ENCODE measurements around the gene LRIT2.

DNA sequence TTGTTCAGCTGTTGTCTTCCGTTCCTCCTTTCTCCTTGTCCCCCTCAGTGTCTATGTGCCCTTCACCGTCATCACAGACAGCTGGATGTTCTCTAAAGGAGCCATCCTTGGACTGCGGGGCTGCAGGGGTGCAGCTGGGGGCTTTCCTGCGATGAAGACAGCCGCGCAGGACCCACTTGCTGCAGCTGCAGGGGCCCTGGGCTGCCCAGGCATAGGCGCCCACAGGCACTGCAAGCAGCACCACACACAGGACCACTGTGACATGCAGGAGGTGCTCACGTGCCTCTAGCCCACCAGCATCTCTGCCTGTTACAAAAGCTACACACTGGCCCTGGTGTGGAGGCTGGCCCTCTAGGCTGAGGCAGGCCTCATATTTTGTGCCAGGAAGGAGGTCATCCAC is 3.4 kb downstream of the LRIT2 start:
- TF ChIP-seq POLR2A (IDR thresholded peaks at IDR 0.05; ENCODE audit: low read length) (no peak), GATA1 (IDR thresholded peaks at IDR 0.05; ENCODE audit: low read depth, low read length) (no peak)

Measured in erythroblast (primary cell).